A673 (cell line): ENCODE data around the gene FAM114A2. TPM values are rescaled to one million over a fixed set of nuclear protein-coding genes. Genes with fewer than 3 reads are reported as not detected.

ENCODE experiments used
- BruUV-seq: library from RNA; stranded (reverse); fragments of 400-500 nt; replicated peaks from 2 replicates; lab custom pipeline; 2021; lab: Mats Ljungman, UMichigan
- CTCF ChIA-PET: fragments of 300-600 bp; sonication (Branson Sonifier 250); formaldehyde crosslinking; loops from one replicate; lab custom pipeline; 2022; ENCODE audit warnings: antibody characterized with exemption; lab: Charles Lee
- POLR2A ChIA-PET: fragments of 300-600 bp; sonication (Branson Sonifier 250); formaldehyde crosslinking; loops from one replicate; lab custom pipeline; 2022; ENCODE audit warnings: antibody characterized with exemption; ENCODE audit not compliant: low non-redundant PET; lab: Charles Lee
- DNase-seq: peaks from one replicate; pipeline ENCODE4 v3.0.0-alpha.2; 2015; ENCODE audit warnings: low spot score
- H3K27ac ChIP-seq: fragments of 200-600 bp; sonication (generic); 2 replicates; pipeline ENCODE4 v1.5.1; 2016; ENCODE audit warnings: mixed run types, low read depth, mild to moderate bottlenecking, mixed read lengths, antibody characterized with exemption, low read length; ENCODE audit not compliant: poor library complexity, severe bottlenecking
- H3K27me3 ChIP-seq: fragments of 200-600 bp; sonication (generic); replicated peaks from 2 replicates; pipeline ENCODE4 v1.6.1; 2017; ENCODE audit warnings: mixed run types, low read depth, mild to moderate bottlenecking, mixed read lengths, antibody characterized with exemption, low read length; ENCODE audit not compliant: insufficient read depth, poor library complexity
- H3K36me3 ChIP-seq: fragments of 200-600 bp; sonication (generic); 2 replicates; pipeline ENCODE4 v1.6.1; 2016; ENCODE audit warnings: mixed run types, mild to moderate bottlenecking, mixed read lengths, antibody characterized with exemption, low read length; ENCODE audit not compliant: insufficient read depth, poor library complexity, severe bottlenecking
- H3K4me1 ChIP-seq: fragments of 200-600 bp; sonication (generic); 2 replicates; pipeline ENCODE4 v1.6.1; 2017; ENCODE audit warnings: mixed run types, mild to moderate bottlenecking, mixed read lengths, antibody characterized with exemption, low read length; ENCODE audit not compliant: insufficient read depth, poor library complexity, severe bottlenecking
- H3K4me3 ChIP-seq: fragments of 200-600 bp; sonication (generic); 2 replicates; pipeline ENCODE4 v1.5.1; 2016; ENCODE audit warnings: low read depth, mixed run types, mild to moderate bottlenecking, mixed read lengths, low read length; ENCODE audit not compliant: poor library complexity, severe bottlenecking
- H3K9me3 ChIP-seq: fragments of 200-600 bp; sonication (generic); 2 replicates; pipeline ENCODE4 v1.6.1; 2016; ENCODE audit warnings: mixed run types, low read depth, mild to moderate bottlenecking, mixed read lengths, antibody characterized with exemption, low read length; ENCODE audit not compliant: poor library complexity, severe bottlenecking
- EZH2 ChIP-seq: fragments of 200-600 bp; sonication (generic); IDR thresholded peaks from 2 replicates; pipeline ENCODE4 v1.6.1; 2017; ENCODE audit warnings: borderline replicate concordance, low read depth, mild to moderate bottlenecking, mixed read lengths, antibody characterized with exemption, low read length; ENCODE audit not compliant: poor library complexity, severe bottlenecking
- intact Hi-C: fragments of 100-400 bp; cut with micrococcal nuclease; formaldehyde crosslinking; loops from one replicate; pipeline ENCODE4 v1.10.0; 2022; ENCODE audit not compliant: unreplicated experiment
- total RNA-seq: library from RNA; stranded (reverse); gene quantifications from 2 replicates; pipeline ENCODE4 v1.2.3, GENCODE V29; 2021
- TF ChIP-seq, protein P1 (sequence below): fragments of 300-800, 200-600 bp; sonication (generic); conservative IDR thresholded peaks from 2 replicates; pipeline ENCODE4 v1.5.1; 2017; ENCODE audit warnings: low read depth, mild to moderate bottlenecking, antibody characterized with exemption, low read length, moderate library complexity, mixed read lengths

FAM114A2 gene
- total RNA-seq, 1 experiment from 2014 or later: 23.5 TPM

DNA sequence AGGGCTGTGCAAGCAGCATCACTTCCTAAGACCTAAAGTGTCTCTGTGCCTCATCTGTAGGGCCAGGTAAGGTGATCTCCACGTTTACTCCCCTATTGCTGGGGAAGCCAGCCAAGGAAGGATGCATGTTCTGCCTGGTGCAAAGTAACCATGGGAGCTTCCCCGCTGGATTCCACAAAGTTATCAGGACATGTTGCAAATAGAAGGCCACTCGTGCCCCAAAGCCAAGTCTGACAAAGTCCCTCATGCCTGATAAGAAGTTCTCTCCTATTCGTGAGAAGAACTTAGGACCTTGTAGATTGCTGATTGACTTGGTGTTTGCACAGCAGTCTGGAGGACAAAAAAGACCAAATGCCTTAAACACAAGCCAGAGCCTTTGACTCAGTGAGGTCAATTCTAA lies 81.5 kb downstream of the FAM114A2 start:
- TF ChIP-seq EZH2: no peak
- TF ChIP-seq, protein P1, sequence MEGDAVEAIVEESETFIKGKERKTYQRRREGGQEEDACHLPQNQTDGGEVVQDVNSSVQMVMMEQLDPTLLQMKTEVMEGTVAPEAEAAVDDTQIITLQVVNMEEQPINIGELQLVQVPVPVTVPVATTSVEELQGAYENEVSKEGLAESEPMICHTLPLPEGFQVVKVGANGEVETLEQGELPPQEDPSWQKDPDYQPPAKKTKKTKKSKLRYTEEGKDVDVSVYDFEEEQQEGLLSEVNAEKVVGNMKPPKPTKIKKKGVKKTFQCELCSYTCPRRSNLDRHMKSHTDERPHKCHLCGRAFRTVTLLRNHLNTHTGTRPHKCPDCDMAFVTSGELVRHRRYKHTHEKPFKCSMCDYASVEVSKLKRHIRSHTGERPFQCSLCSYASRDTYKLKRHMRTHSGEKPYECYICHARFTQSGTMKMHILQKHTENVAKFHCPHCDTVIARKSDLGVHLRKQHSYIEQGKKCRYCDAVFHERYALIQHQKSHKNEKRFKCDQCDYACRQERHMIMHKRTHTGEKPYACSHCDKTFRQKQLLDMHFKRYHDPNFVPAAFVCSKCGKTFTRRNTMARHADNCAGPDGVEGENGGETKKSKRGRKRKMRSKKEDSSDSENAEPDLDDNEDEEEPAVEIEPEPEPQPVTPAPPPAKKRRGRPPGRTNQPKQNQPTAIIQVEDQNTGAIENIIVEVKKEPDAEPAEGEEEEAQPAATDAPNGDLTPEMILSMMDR: no peak
- Histone ChIP-seq H3K27me3 (no peaks in the 10 kb centered on the region), H3K27ac (no peak overlapping the region), H3K4me1 (no peaks in the 10 kb centered on the region), H3K4me3 (no peak overlapping the region), H3K36me3 (no peaks in the 10 kb centered on the region), H3K9me3 (no peaks in the 10 kb centered on the region)
- ChIA-PET CTCF (no interaction called here), POLR2A (no interaction called here)
- no TSS peak for BruUV-seq
- DNase-seq: no peak
- intact Hi-C loops: no loop called here

DNA sequence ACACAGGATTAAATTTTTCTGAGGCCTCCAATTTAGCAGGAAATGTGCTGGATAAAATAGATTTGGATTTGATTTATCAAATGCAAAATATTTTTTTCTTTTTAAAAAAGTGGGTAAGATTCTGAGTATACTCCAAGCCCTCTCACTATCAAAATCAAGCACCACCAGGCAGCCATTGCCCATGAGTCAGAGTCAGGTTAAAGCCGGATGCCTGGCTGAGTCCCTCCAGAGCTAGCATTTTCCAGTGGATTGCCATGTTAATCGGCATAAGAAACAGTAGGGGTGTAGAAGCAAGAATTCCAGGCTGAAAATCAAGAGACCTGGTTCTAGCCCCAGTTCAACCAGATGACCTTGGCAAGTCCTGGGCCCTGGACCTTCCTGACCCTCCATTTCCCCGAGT lies 85.3 kb downstream of the FAM114A2 start:
- Histone ChIP-seq H3K27ac (no peak overlapping the region), H3K4me3 (no peak overlapping the region), H3K9me3 (no peaks in the 10 kb centered on the region), H3K27me3 (no peaks in the 10 kb centered on the region), H3K4me1 (no peaks in the 10 kb centered on the region), H3K36me3 (no peaks in the 10 kb centered on the region)
- no TSS peak for BruUV-seq
- ChIA-PET POLR2A (no interaction called here), CTCF (interaction anchor here (1.4 kb wide), 1 partner anchor 12 kb away, joined by 4 read pairs; no protein-coding TSS in a partner anchor)
- intact Hi-C loops: no loop called here
- no peak for DNase-seq
- TF ChIP-seq, protein P1: no peak
- TF ChIP-seq EZH2: no peak

DNA sequence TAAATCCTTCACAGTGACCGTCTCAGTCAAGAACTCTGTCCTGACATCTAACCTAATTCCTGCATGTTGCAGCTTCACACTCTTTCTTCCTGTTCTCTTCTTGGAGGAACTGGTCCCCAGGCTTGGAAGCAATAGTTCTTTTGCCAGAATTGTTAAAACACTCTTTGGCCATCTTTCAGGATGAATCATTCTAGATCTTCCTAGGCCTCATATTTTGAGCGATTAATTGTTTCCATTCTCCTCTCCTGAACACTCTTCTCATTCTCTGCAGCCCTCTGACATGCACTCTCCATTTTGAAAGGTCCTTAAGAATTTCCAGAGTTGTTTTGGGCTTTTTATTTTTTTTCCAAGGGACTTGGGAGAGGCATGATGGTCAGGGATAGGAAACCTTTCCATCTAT lies 85.8 kb downstream of the FAM114A2 start:
- no peak overlapping the region for H3K4me3 ChIP-seq
- no peaks in the 10 kb centered on the region for H3K9me3 ChIP-seq
- TF ChIP-seq, protein P1: no peak
- TF ChIP-seq EZH2: no peak
- ChIA-PET POLR2A (no interaction called here), CTCF (interaction anchor here (1.4 kb wide), 1 partner anchor 12 kb away, joined by 4 read pairs; no protein-coding TSS in a partner anchor)
- intact Hi-C loops: no loop called here
- DNase-seq: no peak
- H3K27me3 ChIP-seq: no peaks in the 10 kb centered on the region
- no peak overlapping the region for H3K27ac ChIP-seq
- no TSS peak for BruUV-seq
- H3K4me1 ChIP-seq: no peaks in the 10 kb centered on the region
- no peaks in the 10 kb centered on the region for H3K36me3 ChIP-seq
